GM23248 (cell line): ENCODE results near the gene SRPK2.
"Not testable (repeated sequence)": the region's sequence is repeated elsewhere in the genome, so short reads cannot be mapped to it uniquely, and the experiment has no call there.

ENCODE experiments used
- EZH2 ChIP-seq: fragments of 200-600 bp; sonication (generic); IDR thresholded peaks from 2 replicates; pipeline ENCODE4 v1.6.1; 2018; ENCODE audit warnings: antibody characterized with exemption, mild to moderate bottlenecking; ENCODE audit not compliant: insufficient read depth, poor library complexity, severe bottlenecking
- EZH2phosphoT487 ChIP-seq: fragments of 200-600 bp; sonication (generic); IDR thresholded peaks from 2 replicates; pipeline ENCODE4 v1.6.1; 2018; ENCODE audit warnings: antibody characterized with exemption, moderate library complexity, mild to moderate bottlenecking, low read depth; ENCODE audit not compliant: insufficient read depth

- TF ChIP-seq EZH2, EZH2phosphoT487: not testable (repeated sequence)
Measured at GRCh38 chr7:105362685-105363084, 26.0 kb downstream of the SRPK2 start.
